ELR (cell line): ENCODE data around the gene CCDC9B.

Experiments used
- DNase-seq: peaks from one replicate; pipeline ENCODE4 v3.0.0-alpha.2; 2015; ENCODE audit warnings: low read depth

Gene CCDC9B

GRCh38 chr15:40310001-40310959, 30.5 kb downstream of the CCDC9B start:
- peak; percentile 47 for DNase-seq

GRCh38 chr15:40309344-40309862, 31.3 kb downstream of the CCDC9B start:
- DNase-seq: no peak

GRCh38 chr15:40307421-40308211, 33.1 kb downstream of the CCDC9B start, which contains the start of gene PLCB2:
Gene PLCB2, minus strand, starts transcription at chr15:40307935. Its CDS starts 263 bp downstream, at chr15:40307672.
- no peak for DNase-seq

- no peak for DNase-seq
Observed at GRCh38 chr15:40306908-40307307, 33.8 kb downstream of the CCDC9B start.

- DNase-seq: no peak
Observed at GRCh38 chr15:40306371-40306770, 34.4 kb downstream of the CCDC9B start.

GRCh38 chr15:40305281-40305680, 35.5 kb downstream of the CCDC9B start:
- no peak for DNase-seq

- DNase-seq: no peak
Observed at GRCh38 chr15:40303576-40303975, 37.2 kb downstream of the CCDC9B start.

GRCh38 chr15:40302981-40303380, 37.8 kb downstream of the CCDC9B start:
- no peak for DNase-seq

GRCh38 chr15:40302288-40302886, 38.4 kb downstream of the CCDC9B start:
- DNase-seq: no peak

- no peak for DNase-seq
Observed at GRCh38 chr15:40301467-40302179, 39.1 kb downstream of the CCDC9B start.

- DNase-seq: no peak
Observed at GRCh38 chr15:40300771-40301170, 40.0 kb downstream of the CCDC9B start.

GRCh38 chr15:40300367-40300766, 40.4 kb downstream of the CCDC9B start:
- no peak for DNase-seq

- no peak for DNase-seq
Observed at GRCh38 chr15:40298216-40298935, 42.4 kb downstream of the CCDC9B start.

- DNase-seq: no peak
Observed at GRCh38 chr15:40297356-40297755, 43.4 kb downstream of the CCDC9B start.

- no peak for DNase-seq
Observed at GRCh38 chr15:40296561-40297230, 44.0 kb downstream of the CCDC9B start.

GRCh38 chr15:40295877-40296560, 44.7 kb downstream of the CCDC9B start:
- no peak for DNase-seq

GRCh38 chr15:40295297-40295696, 45.4 kb downstream of the CCDC9B start:
- DNase-seq: no peak

- no peak for DNase-seq
Observed at GRCh38 chr15:40293905-40294895, 46.5 kb downstream of the CCDC9B start.
